Measurements from ENCODE around the gene PALM.

GRCh38 chr19:663682-664117 lies 45.0 kb upstream of the PALM start:
- TF ChIP-seq CTCF (IDR thresholded peaks at IDR 0.05) (no peak), POLR2A (IDR thresholded peaks at IDR 0.05) (no peak)
